CD4-positive, alpha-beta T cell treated with Interleukin-6 for 4 hours (primary cell): ENCODE results near the gene MYO1D.
"Not testable (repeated sequence)": the region's sequence is repeated elsewhere in the genome, so short reads cannot be mapped to it uniquely, and the experiment has no call there.

Experiments used
- DNase-seq: peaks from one replicate; pipeline ENCODE4 v3.0.0-alpha.2; 2020; ENCODE audit warnings: mixed read lengths

Gene MYO1D

GRCh38 chr17:32772453-32773025 lies 104.4 kb downstream of the MYO1D start:
- no peak for DNase-seq

DNA sequence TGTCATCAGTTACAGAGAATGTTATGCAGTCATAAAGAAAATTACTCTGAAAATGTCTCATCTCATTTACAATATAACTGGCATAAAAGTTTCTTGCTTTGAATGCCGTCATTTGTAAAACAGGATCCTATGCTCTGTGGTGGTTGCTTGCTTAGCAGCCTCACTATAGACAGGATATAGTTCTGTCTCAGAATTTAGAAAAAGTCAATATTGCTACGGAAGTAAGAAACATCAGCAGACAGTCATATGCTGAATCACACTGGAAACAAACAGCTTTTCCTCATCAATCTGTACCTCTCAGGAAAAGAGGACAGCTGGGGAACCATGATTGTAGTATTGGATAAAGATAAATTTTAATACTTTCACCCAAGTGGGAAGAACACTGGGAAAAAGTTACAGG lies 105.5 kb downstream of the MYO1D start:
- no peak for DNase-seq

- DNase-seq, result no peak
Measured at GRCh38 chr17:32769846-32770245, 107.1 kb downstream of the MYO1D start.

DNA sequence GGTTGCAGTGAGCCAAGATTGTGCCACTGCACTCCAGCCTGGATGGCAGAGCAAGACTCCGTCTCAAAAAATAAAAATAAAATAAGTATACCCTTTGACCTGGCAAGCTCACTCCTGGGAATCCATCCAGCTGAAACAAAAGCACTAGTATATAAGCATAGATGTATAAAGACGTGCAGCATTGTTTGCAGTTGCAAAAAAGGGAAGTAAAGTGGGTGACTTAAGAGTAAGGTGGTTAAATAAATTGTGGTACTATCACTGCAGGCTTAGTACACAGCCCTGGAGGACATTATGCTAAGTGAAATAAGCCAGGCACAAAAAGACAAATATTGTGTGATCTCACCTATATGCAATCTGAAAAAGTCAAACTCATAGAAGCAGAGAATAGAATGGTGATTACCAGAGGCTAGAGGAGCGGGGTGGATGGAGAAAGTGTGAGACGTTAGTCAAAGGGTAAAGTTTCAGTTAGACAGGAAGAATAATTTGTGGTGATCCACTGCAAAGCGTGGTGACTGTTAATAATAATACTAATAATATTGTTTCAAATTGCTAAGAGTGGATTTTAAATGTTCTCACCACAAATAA lies 113.0 kb downstream of the MYO1D start:
- DNase-seq, result no peak

- DNase-seq, result no peak
Measured at GRCh38 chr17:32759476-32759875, 117.4 kb downstream of the MYO1D start.

DNA sequence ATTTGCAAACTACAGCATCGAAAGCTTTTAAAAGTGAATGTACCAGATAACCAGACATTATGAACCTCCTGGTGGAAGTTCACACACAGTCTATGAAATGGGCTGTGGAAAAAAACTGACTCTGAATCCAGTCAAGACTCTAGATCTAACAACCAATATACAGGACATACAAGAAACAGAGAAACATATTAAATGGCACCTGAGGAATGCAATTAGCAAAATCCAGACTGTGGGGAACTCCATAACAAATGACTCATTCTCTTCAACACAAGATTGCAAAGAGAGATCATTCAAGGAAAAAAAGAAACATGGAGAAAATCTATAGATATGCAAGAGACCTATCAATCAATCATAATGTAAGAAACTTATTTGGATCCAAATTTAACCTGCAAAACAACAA lies 119.0 kb downstream of the MYO1D start:
- DNase-seq, result no peak

GRCh38 chr17:32756696-32757095 lies 120.2 kb downstream of the MYO1D start:
- no peak for DNase-seq

DNA sequence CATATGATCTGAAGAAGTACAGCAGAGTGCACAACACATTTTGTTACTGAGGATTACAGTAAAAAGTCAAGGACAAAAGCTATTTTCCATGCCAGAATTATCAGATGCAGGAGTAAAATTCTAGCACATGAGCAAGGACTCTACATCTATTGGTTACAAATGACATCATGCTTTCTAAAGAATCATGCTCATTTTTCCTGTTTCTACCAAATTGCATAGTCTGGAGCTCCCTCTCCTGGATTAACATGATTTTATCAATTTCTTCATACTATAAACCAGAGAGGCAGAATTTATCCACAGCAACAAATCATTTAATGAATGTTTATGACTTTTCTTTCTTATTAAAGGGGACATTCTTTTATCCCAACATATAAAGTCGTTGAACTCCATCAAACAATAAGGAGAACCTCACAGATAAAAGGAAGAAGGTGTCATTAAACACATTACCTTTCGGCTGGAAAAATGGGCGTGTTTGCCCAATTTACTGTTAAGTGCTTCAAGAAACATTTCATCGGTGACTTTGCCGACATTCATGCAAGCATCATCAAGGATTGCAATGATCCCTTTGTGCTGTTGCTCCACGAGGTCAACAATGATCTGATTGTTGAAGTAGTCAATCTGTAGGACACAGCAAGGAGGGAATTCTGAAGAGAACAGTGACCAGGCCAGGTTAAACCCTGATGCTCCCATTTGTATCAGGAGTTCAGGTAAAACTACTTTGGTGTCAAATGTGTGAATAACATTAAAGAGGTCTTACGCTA lies 121.7 kb downstream of the MYO1D start:
- DNase-seq, result no peak

DNA sequence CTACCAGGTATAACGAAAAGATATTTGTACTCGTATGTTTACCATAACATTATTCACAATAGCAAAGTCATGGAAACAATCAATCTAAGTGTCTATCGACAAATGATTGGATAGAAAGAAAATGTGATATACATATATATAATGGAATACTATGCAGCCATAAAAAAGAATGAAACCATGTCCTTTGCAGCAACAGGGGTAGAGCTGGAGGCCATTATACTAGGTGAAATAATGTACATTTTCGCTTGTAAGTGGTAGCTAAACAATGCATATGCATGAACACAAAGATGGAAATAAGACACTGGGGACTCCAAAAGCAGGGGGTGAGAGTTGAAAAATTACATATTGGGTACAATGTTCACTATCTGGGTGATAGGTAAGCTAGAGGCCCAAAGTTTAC lies 124.0 kb downstream of the MYO1D start:
- no peak for DNase-seq

GRCh38 chr17:32747856-32748255 lies 129.1 kb downstream of the MYO1D start:
- no peak for DNase-seq

- no peak for DNase-seq
Measured at GRCh38 chr17:32746698-32747097, 130.2 kb downstream of the MYO1D start.

GRCh38 chr17:32746280-32746679 lies 130.6 kb downstream of the MYO1D start:
- DNase-seq, result no peak

DNA sequence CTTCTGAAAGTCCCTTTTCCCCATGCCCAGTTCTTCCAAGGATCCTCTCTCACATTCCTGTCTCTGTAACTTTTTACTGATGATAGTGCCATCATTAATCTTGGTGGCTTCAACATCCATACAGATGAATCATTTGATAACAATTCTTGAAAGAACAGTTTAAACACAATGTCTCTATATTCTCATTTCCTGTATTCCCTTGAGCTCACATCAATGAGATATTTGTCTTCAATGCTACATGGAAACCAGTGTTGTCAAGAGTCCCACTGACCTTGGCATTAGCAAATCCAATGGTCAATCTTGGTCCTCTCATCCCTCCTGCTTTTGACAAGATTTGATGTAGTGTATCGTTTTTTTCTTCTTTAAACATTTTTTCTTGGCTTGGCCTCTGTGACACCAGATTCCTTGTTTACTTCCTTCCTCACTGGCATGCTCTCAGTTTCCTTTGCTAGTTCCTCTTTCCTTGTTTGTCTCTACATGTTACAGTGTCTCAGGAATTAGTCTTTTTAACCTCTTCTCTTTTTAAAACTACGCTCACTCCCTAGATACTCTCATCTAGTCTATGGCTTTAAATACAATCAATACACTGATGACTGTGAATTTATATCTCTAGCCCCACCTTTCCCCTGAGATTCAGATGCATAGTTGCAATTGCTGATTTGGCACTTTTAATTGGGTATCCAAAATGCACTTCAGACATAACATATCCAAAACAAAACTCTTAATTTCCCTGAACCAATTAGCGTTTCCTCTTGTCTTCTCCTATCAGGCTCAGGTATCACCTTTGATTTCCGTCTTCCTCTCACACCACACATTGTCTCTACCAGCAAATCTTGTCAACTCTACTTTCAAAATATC lies 134.0 kb downstream of the MYO1D start:
- no peak for DNase-seq

DNA sequence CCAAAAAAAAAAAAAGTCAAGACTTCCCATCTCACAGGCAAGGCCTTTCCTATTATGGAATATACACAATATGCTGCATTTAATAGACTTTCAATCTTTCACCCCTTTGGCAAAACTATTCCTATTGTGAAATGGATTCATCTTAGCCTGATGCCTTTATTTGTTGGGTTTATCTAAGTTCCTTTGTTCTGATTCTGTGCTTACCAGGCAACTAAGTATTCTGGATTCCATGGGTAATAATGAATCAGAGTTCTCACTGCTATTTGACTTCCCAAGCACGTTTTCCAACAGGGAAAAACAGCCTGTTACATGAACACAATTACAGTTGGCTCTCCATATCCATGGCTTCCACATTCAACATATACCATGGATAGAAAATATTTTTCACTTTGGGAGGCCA lies 135.5 kb downstream of the MYO1D start:
- DNase-seq, result no peak

GRCh38 chr17:32739722-32740121 lies 137.2 kb downstream of the MYO1D start:
- no peak for DNase-seq

GRCh38 chr17:32739151-32739550 lies 137.8 kb downstream of the MYO1D start:
- DNase-seq, result not testable (repeated sequence)

DNA sequence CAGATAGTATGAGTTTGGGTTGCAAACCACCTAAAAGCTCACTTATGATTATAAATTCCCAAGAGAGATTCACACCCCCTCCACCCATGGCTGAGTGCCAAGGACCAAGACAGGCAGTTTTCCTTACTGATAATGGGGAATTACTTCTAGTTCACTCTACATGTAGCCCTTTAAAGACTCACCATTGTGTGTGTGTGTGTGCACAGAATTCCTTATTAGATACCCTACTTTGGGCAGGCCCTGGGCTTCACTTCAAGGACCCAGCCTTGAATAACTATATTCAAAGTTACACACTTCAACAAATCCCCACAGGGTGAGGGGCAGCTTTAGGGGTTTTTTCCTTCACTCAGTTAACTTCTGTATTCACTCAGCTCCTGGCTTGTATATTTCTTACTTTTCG lies 143.5 kb downstream of the MYO1D start:
- no peak for DNase-seq

DNA sequence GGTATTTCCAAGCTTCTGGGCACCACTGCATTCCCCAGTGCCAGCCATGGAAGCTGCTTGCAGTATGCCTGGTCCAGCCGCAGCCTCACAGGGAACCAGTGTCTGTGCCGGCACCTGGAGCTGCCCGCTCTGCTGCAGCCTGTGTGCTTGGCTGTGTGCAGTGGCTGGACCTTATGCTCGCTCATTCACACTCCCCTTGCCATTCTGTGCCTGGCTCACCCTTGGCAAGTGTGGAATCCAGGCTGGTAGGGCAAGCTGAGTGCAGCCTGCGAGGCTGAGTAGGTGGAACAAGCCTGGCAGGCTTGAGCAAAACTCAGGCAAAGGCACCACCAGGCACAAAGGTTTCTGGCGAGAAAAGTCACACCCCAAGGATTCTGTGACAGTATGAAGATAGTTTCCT lies 144.0 kb downstream of the MYO1D start:
- DNase-seq, result no peak

DNA sequence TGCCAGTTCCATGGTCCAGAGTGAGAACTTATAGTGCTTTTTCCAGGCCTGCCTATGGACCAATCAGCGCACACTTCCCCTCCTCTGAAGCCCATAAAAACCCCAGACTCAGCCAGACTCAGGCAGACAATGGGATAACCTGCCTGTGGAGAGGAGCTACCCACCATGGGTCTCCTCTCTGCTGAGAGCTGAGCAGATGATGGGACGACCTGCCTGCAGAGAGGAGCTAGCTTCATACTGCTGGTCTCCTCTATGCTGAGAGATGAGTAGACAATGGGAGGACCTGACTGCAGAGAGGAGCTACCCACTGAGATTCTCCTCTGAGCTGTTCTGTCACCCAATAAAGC lies 144.7 kb downstream of the MYO1D start:
- DNase-seq, result no peak

DNA sequence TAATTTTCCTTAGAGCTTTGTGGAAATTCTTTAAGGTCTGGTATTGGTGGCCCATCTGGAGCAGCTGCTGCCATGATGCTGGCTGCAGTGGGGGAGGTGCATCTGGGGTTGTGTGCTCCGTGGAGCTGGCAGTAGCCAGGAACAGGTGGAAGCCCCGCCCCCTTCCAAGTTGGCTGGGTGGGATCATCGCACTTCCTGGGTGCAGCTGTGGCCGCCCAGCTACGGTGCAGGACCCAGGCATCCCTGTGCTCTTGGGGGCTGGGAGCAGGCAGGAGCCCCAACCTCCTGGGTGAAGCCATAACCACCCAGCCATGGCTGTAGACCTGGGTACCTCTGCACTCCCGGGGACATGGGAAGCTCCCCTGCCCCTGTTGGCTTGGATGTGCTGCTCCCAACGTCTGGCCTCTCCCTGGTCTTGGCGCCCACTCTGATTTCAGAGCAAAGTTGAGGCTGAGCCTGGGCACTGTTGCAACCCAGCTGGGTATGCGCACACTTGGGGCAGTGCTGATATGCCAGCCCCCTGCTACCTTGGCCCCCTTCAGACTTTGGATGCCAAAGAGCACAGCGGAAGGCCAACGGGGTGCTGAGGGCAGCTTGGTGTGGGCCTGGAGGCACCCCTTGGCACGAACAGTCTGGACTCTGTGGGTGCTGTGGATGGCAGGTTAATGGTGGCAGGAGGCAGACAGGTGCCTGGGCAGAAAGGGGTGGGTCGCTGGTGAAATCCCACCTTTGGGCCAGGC lies 145.2 kb downstream of the MYO1D start:
- DNase-seq, result no peak

DNA sequence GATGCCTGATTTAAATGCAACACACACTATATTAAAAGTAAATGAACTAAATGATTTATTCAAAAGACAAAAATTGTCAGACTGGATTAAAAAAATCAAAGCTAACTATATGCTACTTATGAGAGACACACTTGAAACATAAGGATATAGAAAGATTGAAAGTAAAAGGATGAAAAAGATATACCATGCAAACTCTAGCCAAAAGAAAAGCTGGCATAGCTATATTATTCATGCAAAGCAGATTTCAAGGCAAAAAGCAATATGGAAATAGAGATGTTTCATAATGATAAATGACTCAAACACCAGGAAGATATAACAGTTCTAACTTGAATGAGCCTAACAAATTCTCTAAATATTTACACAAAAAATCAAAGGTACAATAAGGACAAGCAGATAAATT lies 149.2 kb downstream of the MYO1D start:
- no peak for DNase-seq

DNA sequence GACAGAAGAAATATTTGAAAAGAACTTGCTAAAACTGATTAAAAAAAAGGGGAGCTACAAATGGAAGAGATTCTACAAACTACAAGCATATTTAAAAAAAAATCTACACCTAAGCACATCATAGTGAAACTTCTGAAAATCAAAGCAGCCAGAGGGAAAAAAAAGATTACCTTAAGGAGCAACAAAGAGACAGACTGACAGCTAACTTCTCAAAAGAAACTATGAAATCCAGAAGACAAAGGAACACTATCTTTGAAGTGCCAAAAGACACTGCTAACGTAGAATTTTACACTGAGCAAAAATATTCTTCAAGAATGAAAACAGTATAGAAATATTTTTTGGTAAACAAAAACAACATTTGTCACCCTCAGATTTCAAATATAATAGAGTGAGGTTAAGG lies 151.2 kb downstream of the MYO1D start:
- DNase-seq, result no peak
